Endothelial cell (in vitro differentiated cells): ENCODE results near the gene DHX32. TPM values are rescaled to one million over a fixed set of nuclear protein-coding genes. Genes with fewer than 3 reads are reported as not detected.
"Not testable (repeated sequence)": the region's sequence is repeated elsewhere in the genome, so short reads cannot be mapped to it uniquely, and the experiment has no call there.

Experiments used
- DNase-seq: peaks from one replicate; pipeline ENCODE4 v3.0.0; 2021; ENCODE audit warnings: low spot score
- H3K27ac Mint-ChIP-seq: one replicate; pipeline ENCODE4 v1.8.0; 2021; ENCODE audit warnings: mixed read lengths, inconsistent platforms; ENCODE audit not compliant: unreplicated experiment
- H3K27me3 Mint-ChIP-seq: one replicate; pipeline ENCODE4 v1.8.0; 2021; ENCODE audit warnings: mild to moderate bottlenecking, moderate library complexity, mixed read lengths, inconsistent platforms; ENCODE audit not compliant: unreplicated experiment
- H3K36me3 Mint-ChIP-seq: one replicate; pipeline ENCODE4 v1.8.0; 2021; ENCODE audit warnings: mild to moderate bottlenecking, low read depth, mixed read lengths, inconsistent platforms; ENCODE audit not compliant: unreplicated experiment
- H3K4me1 Mint-ChIP-seq: one replicate; pipeline ENCODE4 v1.8.0; 2021; ENCODE audit warnings: mild to moderate bottlenecking, mixed read lengths, inconsistent platforms; ENCODE audit not compliant: unreplicated experiment
- H3K4me3 Mint-ChIP-seq: one replicate; pipeline ENCODE4 v1.8.0; 2021; ENCODE audit warnings: mild to moderate bottlenecking, mixed read lengths, inconsistent platforms; ENCODE audit not compliant: unreplicated experiment
- H3K9me3 Mint-ChIP-seq: one replicate; pipeline ENCODE4 v1.8.0; 2021; ENCODE audit warnings: mixed read lengths, inconsistent platforms; ENCODE audit not compliant: unreplicated experiment
- CTCF ChIP-seq: fragments of 200-600 bp; sonication (generic); IDR thresholded peaks from one replicate; pipeline ENCODE4 v1.5.0; 2021; ENCODE audit warnings: antibody characterized with exemption; ENCODE audit not compliant: unreplicated experiment
- total RNA-seq: library from RNA; stranded (reverse); fragmentation: NEBNext Ultra II Directional; extraction: Animal tissue kit (Norgen Biotek cat#: 25700); gene quantifications from one replicate; pipeline ENCODE4 v1.2.1, GENCODE V29; 2021; ENCODE audit not compliant: unreplicated experiment

Gene DHX32
- total RNA-seq, 1 donor from 2014 or later, result 54.0 TPM

GRCh38 chr10:125894176-125894575 lies 13.1 kb upstream of the DHX32 start:
- Mint-ChIP-seq H3K4me1 (peaks cover 24% of the 10 kb centered on the region), H3K27ac (peak overlapping the region; percentile 1), H3K4me3 (peak overlapping the region; percentile 54)
- DNase-seq, H3K9me3 Mint-ChIP-seq, H3K27me3 Mint-ChIP-seq, H3K36me3 Mint-ChIP-seq: not testable (repeated sequence)

GRCh38 chr10:125892402-125892801 lies 11.3 kb upstream of the DHX32 start:
- not testable (repeated sequence) for H3K4me3 Mint-ChIP-seq, H3K36me3 Mint-ChIP-seq, DNase-seq, H3K27me3 Mint-ChIP-seq, H3K9me3 Mint-ChIP-seq, H3K27ac Mint-ChIP-seq
- H3K4me1 Mint-ChIP-seq, result peaks cover 19% of the 10 kb centered on the region

GRCh38 chr10:125889441-125889840 lies 8.3 kb upstream of the DHX32 start:
- H3K27ac Mint-ChIP-seq, H3K36me3 Mint-ChIP-seq, H3K4me3 Mint-ChIP-seq, DNase-seq, H3K27me3 Mint-ChIP-seq, H3K9me3 Mint-ChIP-seq, H3K4me1 Mint-ChIP-seq: not testable (repeated sequence)

- TF ChIP-seq CTCF, result no peak
- no peaks in the 10 kb centered on the region for H3K9me3 Mint-ChIP-seq
- no peaks in the 10 kb centered on the region for H3K4me1 Mint-ChIP-seq
- H3K36me3 Mint-ChIP-seq, result no peaks in the 10 kb centered on the region
- H3K4me3 Mint-ChIP-seq, result no peak overlapping the region
- no peak overlapping the region for H3K27ac Mint-ChIP-seq
- no peaks in the 10 kb centered on the region for H3K27me3 Mint-ChIP-seq
- no peak for DNase-seq
These were observed 5.9 kb upstream of the DHX32 start for GRCh38 chr10:125886914-125887512.

GRCh38 chr10:125883211-125883610 lies 2.1 kb upstream of the DHX32 start:
- Mint-ChIP-seq H3K36me3 (peaks cover 16% of the 10 kb centered on the region), H3K4me1 (peaks cover 3% of the 10 kb centered on the region), H3K27ac (no peak overlapping the region), H3K27me3 (no peaks in the 10 kb centered on the region), H3K9me3 (no peaks in the 10 kb centered on the region), H3K4me3 (no peak overlapping the region)
- DNase-seq, result no peak
- no peak for TF ChIP-seq CTCF

DNA sequence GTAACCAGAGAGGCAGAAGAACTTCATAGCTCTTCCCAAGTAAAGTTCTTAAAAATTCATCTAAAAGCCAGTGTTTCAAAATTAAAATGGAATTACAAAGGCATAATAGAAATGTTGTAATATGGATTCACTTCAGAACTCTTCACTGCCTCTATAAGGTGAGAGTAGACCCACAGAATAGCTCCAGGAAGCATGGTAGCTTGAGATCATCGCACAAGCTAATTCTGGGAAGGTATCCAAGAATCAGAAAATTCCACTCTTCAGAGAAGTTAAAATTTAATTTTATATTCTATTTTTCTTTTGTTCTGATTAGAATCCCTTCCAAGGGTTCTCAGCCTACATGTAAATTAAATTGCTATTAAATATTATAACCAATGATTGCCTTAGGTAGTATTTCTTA lies 1.5 kb upstream of the DHX32 start:
- no peak for TF ChIP-seq CTCF
- no peak for DNase-seq
- peaks cover 16% of the 10 kb centered on the region for H3K36me3 Mint-ChIP-seq
- peaks cover 3% of the 10 kb centered on the region for H3K4me1 Mint-ChIP-seq
- no peak overlapping the region for H3K27ac Mint-ChIP-seq
- no peaks in the 10 kb centered on the region for H3K27me3 Mint-ChIP-seq
- no peak overlapping the region for H3K4me3 Mint-ChIP-seq
- no peaks in the 10 kb centered on the region for H3K9me3 Mint-ChIP-seq
